AG10803 (cell line): ENCODE data around the gene AK1.

ENCODE experiments used
- DNase-seq: peaks from one replicate; pipeline ENCODE4 v3.0.0; 2010; ENCODE audit warnings: low read depth
- H3K4me3 ChIP-seq: 2 replicates; pipeline ENCODE4 v1.5.1; 2011; ENCODE audit warnings: mild to moderate bottlenecking, low read length, control low read depth
- TF ChIP-seq, protein P1 (sequence below): conservative IDR thresholded peaks from 2 replicates; pipeline ENCODE4 v1.5.1; 2011; ENCODE audit warnings: mild to moderate bottlenecking, low read length, control low read depth, inconsistent platforms

Gene AK1

DNA sequence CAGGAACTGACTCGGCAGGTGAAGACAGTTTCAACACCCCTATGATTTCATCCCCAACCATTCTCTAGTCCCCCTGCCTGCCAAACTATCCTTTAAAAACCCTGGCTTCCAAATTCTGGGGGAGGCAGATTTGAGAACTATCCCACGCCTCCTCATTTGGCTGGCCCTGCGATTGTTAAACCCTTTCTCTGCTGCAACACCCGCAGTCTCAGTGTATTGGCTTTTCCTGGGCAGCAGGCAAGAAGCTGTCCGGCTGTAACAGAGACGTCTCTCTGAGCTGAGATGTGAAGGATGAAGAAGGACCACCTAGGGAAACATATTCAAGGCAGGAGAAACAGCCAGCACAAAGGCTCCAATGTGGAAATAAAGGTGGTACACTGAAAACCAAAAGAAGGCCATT, 15.4 kb upstream of the AK1 start:
- no peak overlapping the region for H3K4me3 ChIP-seq
- TF ChIP-seq, protein P1, sequence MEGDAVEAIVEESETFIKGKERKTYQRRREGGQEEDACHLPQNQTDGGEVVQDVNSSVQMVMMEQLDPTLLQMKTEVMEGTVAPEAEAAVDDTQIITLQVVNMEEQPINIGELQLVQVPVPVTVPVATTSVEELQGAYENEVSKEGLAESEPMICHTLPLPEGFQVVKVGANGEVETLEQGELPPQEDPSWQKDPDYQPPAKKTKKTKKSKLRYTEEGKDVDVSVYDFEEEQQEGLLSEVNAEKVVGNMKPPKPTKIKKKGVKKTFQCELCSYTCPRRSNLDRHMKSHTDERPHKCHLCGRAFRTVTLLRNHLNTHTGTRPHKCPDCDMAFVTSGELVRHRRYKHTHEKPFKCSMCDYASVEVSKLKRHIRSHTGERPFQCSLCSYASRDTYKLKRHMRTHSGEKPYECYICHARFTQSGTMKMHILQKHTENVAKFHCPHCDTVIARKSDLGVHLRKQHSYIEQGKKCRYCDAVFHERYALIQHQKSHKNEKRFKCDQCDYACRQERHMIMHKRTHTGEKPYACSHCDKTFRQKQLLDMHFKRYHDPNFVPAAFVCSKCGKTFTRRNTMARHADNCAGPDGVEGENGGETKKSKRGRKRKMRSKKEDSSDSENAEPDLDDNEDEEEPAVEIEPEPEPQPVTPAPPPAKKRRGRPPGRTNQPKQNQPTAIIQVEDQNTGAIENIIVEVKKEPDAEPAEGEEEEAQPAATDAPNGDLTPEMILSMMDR: no peak
- DNase-seq: no peak

DNA sequence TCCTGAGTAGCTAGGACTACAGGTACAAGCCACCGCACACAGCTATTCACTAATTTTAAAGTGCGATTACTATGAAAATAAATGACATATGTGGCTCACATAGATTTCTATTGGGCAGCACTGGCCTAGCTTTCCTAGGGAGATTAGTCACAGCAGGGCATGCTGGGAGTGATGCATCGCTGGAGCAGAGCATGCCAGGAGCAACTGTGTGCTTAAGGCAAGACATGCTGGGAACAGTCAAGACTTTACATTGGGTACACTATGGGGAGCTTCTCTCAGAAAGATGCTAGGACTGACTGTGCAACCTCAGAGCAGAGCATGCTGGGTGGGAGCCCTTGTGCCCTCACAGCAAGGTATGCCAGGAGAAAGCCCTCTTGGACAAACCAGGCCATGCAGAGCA, 12.6 kb upstream of the AK1 start:
- no peak for DNase-seq
- H3K4me3 ChIP-seq: no peak overlapping the region
- TF ChIP-seq, protein P1: no peak

DNA sequence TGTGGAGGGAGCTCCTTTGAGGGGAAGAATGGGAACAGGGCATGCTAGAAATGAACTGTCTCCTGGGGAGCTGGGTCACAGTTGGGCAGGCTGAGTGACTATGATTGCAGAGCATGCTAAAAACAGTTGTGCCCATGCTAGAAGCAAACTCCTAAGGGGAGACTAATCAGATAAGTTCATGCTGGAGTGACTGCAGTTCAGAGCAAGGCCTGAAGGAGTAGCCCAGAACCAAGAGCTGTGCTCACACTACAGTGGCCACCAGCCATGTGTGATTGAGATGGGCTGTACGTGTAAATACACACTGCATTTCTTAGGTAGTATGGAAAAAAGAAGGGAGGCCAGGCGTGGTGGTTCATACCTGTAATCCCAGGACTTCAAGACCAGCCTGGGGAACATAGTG, 10.3 kb upstream of the AK1 start:
- no peak for DNase-seq
- no peak overlapping the region for H3K4me3 ChIP-seq
- TF ChIP-seq, protein P1: no peak; the same call in 1 of the 2 replicates

DNA sequence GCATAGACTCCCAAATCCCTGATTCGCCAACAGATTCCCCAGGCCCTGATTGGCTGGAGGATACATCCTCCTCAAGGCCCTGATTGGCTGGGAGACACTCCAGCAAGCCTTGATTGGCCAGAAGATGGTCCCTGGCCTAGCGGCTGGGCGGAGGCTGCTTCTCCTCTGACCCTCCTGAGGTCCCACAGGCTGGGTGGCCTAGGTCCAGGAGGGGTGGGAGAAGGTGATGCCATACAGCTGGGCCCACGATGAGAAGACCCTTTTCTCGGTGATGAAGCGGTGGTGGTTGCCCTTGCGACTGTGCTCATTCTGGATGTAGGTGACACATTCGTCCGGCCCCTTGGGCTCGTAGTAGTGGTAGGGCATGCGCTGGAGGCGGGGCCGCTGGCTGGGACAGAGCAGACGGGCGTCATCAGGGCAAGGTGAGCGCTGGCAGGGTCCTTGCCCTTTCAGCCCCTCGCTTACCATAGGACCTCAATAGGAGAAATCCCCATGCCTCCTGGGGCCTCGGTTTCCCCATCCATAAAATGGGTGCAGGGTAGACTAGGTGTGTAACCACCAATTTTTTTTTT, 9.0 kb upstream of the AK1 start:
- TF ChIP-seq, protein P1: no peak
- DNase-seq: no peak
- H3K4me3 ChIP-seq: no peak overlapping the region

DNA sequence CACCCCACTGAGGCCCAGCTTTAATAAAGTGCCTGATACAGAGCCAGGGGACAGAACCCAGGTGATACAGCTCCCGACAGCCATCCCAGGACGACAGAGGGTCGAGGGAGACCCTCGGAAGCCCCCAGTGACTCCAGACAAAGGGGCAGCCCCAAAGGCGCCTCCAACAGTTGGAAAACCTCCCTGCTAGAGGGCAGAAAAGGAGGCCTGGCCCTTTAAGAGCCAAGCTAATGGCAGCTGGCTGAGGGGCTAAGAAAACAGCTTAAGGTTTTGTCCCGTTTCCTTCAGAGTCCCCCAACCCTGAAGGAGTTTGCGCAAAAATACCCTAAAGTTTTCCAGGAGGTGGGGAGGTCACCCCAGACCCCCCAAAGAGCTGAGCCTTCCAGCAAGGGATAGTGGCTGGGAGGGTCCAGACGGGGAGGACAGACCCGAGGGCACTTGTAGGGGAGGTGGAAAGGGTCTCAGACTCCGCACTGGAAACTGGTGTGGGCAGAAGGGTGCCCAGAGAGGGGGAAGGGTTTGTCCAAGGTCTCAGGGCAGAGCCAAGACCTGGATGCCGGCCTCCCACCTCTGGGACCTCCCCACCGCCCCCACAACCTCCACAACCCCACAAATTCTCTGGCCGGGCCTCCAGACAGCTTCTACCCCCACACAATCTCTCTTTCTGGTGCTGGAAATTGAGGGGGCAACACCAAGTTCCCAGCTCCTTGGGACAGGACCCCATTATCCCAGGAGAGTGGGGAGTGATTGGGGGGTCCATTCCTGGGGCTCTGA, 8.2 kb upstream of the AK1 start:
- DNase-seq: no peak
- TF ChIP-seq, protein P1: no peak
- H3K4me3 ChIP-seq: no peak overlapping the region

DNA sequence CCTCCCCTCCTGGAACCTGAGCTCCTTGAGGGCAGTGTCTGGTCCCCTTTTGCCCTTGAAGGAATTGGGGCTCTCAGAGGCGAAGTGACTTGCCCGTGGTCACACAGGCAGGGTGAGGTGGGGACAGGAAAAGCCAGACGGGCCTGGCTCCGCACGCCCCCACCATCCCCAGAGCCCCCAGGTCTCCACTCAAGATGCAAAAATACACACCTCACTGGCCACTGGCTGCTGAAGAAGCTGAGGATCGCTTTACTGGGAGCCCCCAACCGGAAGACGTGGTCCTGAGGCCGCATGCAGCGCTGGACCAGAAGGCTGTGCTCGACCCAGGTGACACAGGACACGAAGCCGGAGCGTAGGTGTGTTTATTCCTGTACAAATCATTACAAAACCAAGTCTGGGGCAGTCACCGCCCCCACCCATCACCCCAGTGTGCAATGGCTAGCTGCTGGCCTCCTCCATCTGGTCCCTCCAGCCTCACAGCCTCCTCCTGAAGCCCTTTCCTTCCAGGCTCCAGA, 7.6 kb upstream of the AK1 start:
- TF ChIP-seq, protein P1: no peak
- no peak overlapping the region for H3K4me3 ChIP-seq
- DNase-seq: no peak

DNA sequence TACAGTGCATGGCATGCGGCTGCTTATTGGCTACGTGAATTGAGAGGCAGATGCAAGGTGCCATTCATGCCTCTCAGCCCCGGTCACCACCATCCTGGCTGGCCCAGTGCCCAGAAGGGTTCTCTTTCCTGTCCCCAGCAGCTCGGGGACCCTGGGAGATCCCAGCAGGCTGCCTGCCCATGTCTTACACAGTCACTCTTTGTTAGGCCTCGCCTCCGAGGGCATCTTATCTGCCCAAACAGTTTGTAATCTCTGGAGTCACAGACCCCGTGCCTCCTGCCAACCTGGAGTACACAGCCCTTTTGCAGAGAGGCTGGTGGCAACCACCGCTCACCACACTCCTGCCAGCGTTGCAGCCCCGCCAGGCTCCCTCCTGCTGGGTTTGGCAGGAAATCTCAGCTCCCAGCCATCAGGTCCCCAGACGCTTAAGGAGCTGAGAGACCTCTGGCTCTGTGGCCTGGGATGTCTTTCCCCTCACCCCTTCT, 7.0 kb upstream of the AK1 start:
- DNase-seq: no peak
- H3K4me3 ChIP-seq: no peak overlapping the region

More for the DNA sequence above, 7.0 kb upstream of the AK1 start:
- TF ChIP-seq, protein P1: no peak
